GM18499 (cell line): ENCODE measurements around the gene SHLD3.
"Not testable (repeated sequence)": the region's sequence is repeated elsewhere in the genome, so short reads cannot be mapped to it uniquely, and the experiment has no call there.

Source experiments
- ATAC-seq: cut with Tn5 transposase; IDR thresholded peaks from one replicate; pipeline ENCODE4 v1.9.1; 2021; ENCODE audit warnings: moderate number of reproducible peaks; ENCODE audit not compliant: insufficient read depth, unreplicated experiment

Gene SHLD3

GRCh38 chr5:65624571-65625555 is at the start of gene SHLD3, which contains the start of gene TRAPPC13:
TSS of gene SHLD3 (plus strand) at chr5:65625027. CDS start at chr5:65629588, 4,561 bp downstream.
TSS of gene TRAPPC13 (plus strand) at chr5:65625027. CDS start at chr5:65625061, 34 bp downstream.
- peak; percentile 64 for ATAC-seq

DNA sequence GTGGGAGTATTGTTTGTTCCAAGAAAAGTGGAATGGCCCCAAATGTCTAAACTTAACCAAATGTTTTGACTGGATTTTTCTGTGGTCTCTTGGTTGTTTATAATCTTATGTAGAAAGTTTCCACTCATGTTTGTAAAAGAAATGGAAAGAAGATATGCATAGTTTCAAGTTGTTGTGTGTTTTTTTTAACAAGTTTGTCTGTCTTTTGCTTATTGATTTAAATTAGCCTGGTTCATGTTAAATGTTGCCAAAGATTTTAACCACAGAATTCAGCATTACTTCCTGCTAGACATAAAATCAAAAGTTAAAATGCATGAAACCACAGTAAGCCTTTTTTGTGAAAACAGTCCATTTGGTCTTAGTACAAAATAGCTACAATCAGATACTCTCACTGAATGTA is 47.7 kb upstream of the SHLD3 start:
- ATAC-seq = no peak

- no peak for ATAC-seq
These were observed 36.1 kb upstream of the SHLD3 start for GRCh38 chr5:65588694-65589093.

- ATAC-seq = not testable (repeated sequence)
These were observed 23.1 kb upstream of the SHLD3 start for GRCh38 chr5:65601761-65602160.

DNA sequence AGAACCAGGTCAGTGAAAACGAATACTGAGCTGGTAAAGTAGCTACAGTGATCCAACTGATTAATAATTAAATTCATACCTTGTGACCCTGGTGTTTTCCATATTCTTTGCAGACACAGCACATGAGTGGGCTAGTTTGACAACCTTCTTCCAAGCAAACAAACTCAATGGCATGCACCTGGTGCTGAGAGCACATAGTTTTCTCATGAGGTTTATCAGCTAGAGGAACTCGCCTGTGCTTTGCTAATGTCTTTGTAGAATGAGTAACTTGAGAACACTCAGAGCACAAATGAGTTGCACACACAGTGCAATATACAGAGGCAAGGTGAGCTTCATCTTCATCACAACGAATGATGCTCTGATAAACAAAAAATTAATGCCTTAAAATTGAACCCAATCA is 13.3 kb upstream of the SHLD3 start:
- ATAC-seq = no peak

DNA sequence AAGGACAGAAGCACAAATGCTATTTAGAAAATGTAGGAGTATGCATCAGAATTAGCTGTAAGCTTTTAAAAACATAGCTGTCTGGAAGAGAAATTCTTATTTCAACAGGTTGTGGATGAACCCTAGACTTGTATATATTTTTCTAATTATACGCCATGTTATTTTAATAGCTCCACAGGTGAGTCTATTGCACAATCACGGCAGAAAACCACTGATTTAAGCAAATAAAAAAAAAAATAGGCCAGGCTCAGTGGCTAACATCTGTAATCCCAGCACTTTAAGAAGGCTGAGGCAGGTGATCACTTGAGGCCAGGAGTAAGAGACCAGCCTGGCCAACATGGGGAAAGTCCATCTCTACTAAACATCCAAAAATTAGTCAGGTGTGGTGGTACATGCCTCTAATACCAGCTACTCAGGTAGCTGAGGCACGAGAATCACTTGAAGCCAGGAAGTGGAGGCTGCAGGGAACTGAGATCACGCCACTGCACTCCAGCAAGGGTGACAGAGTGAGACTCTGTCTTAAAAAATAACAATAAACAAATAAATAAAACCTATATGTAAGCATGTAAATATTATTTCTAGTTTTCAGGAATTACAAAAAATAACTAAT is 12.4 kb upstream of the SHLD3 start:
- no peak for ATAC-seq

DNA sequence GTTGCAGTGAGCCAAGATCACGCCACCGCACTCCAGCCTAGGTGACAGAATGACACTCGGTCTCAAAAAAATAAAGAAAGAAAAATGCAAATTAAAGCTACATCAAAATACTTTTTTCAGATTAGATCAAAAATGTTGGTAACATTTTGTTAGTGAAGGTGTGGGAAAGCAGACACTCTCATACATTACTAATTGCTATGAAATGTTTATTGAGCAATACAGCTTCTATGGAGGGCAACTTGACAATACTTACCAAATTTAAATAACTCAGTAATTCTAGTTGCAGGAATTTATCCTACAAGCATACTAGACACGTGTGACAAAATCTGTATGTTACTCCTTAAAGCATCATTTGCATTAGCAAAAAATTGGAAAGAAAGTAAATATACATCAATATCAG is 4.8 kb upstream of the SHLD3 start:
- no peak for ATAC-seq

- ATAC-seq = not testable (repeated sequence)
These were observed 2.9 kb upstream of the SHLD3 start for GRCh38 chr5:65621961-65622360.

DNA sequence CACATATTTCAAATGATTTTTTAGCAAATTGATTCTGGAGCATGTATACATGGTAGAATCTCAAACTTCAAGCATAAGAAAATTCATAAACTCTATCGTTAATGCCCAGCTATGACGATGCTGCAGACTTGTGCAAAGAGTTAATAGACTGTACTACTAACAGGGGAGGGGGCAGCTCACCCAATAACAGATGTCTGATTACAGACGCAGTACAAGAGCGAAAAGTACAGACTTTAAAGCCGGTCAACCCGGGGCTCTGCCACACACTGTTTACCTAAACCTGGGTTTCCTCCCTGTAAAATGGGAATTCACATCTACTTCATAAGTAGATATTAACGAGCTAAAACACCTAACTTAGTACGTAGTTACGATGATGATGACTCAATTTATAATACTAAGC is 1.3 kb upstream of the SHLD3 start:
- ATAC-seq = no peak

DNA sequence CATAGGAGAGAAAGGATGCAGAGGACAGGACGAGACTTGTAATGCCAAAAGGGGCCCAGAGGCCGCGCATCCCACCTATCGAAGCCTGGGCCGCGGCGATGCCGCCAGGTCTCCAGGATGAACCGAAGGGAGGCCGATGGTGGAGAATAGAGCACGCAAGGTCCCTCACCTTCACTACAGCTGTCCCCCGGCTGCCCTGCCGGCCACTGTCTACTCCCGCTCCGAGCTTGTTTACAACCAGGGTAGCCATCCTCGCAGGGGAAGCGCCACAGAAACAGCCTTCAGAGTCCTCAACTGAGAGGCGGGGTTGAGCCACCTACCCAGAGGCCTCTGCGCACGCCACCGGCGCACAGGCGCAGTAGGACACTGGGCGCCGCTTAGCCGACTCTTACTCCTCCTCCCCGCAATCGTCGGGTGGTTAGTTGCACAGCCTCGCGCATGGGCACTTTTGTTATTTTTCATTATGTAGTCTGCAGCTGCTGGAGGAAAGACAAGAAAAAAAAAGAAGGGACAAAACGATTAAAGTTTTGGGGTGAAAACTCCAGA is 729 bp upstream of the SHLD3 start, which contains the start of gene TRIM23:
Gene TRIM23, minus strand, starts transcription at position 309 of the 546 bp plus-strand sequence. Its CDS starts 59 bp downstream, at position 250.
- ATAC-seq = peak; percentile 83

GRCh38 chr5:65625743-65626142 is 916 bp downstream of the SHLD3 start:
- no peak for ATAC-seq

GRCh38 chr5:65630981-65631380 is 6.2 kb downstream of the SHLD3 start:
- ATAC-seq = no peak

GRCh38 chr5:65640240-65640639 is 15.4 kb downstream of the SHLD3 start:
- no peak for ATAC-seq

DNA sequence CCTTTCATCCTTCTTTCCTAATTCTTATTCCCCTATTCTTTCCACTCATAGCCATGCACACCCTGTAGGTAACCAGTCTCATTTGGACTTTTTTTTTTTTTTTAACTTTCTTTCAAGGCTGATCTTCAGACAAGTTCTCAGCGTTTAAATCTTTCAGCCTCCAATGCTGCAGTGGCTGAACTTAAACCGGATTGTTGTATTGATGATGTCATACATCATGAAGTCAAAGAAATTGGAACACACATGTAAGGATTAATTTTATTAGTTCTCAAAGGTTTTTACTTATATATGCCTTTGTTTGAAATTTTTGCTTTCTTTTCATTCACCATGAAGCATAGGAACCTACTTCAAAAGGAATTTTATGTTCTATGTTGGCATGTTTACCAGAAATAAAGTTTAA is 22.1 kb downstream of the SHLD3 start:
- no peak for ATAC-seq

DNA sequence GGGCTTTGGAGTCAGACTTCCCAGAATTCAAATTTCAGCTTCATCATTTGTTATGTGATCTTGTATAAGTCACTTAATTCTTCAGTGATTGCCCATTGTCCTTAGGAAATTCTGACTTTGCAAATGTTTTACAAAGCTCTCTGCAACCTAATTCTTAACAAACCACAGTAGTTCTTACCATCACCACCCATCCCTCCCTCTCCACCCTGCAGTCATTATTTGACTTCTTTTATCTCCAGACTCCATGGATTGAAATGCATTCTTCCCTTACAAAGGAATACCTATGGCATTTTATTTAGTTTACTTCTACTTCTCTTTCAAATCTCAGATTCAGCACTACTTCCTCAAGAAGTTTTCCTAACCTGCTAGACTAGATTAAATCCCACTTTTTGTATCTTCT is 23.1 kb downstream of the SHLD3 start:
- no peak for ATAC-seq

DNA sequence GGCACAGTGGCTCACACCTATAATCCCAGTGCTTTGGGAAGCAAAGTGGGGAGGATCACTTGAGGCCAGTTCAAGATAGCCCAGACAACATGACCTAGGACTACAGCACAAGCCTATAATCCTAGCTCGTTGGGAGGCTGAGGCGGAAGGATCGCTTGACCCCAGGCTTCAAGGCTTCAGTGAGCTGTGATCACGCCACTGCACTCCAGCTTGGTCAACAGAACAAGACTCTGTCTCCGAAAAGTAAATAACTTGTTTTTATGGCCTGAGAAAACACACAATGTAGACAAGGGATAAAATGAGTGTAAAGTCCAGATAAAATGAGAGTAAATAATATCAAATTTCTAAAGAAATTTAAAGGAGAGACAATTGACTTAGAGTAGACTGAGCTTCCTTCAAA is 26.3 kb downstream of the SHLD3 start:
- ATAC-seq = no peak

GRCh38 chr5:65654713-65655112 is 29.9 kb downstream of the SHLD3 start:
- ATAC-seq = no peak

DNA sequence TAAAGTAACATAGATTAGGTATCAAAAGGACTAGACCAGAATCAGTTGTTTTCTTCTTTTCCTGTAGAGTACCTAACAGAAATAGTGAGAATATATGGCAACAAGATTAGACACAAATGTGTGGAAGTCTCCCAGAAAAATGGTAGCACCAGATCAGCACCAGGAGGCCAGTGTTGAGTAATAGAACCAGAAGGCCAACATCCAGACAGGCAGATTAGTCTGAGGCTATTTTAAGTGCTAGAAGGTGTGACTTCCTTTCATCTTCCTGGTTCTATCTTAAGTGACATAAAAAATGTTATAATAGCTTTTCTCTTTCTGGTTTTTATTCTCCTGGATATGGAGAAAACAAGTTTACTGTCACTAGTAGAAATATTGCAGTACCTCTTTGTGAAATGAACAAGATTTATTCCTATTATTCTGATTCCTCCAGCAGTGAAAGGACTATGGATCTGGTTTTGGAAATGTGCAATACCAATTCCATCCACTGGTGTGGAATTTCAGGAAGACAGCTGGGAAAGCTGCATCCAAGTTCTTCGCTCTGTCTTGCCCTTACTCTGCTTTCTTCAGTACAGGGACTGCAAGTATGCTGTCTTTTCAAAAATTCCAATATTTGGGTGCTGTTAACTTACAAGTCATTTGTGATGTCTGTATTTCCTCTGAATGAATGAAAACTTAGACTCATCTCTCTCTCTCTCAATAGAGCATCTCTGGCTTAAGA is 39.1 kb downstream of the SHLD3 start:
- no peak for ATAC-seq

DNA sequence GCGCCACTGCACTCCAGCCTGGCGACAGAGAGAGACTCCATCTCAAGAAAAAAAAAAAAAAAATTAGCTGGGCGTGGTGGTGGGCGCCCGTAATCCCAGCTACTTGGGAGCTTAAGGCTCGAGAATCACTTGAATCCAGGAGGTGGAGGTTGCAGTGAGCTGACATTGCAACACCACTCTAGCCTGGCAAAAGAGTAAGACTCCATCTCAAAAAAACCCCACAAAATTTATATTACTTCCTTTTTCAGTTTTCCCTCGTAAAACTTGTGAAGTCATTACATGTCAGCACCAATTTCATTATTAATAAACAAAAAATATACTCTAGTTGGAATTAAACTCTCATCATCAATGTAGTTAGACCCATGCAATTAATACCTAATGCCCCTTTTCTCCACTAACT is 43.9 kb downstream of the SHLD3 start:
- no peak for ATAC-seq

- ATAC-seq = no peak
These were observed 48.0 kb downstream of the SHLD3 start for GRCh38 chr5:65672796-65673195.
